Activated CD8-positive, alpha-beta memory T cell treated with anti-CD3 and anti-CD28 coated beads for 1 hour (primary cell): Measurements from ENCODE around the gene TMLHE.
"Not testable (repeated sequence)": the region's sequence is repeated elsewhere in the genome, so short reads cannot be mapped to it uniquely, and the experiment has no call there.

Experiments used
- DNase-seq, 2 donors: peaks; one replicate each; pipeline ENCODE4 v3.0.0-alpha.2; 2020; ENCODE audit warnings: low read depth in 1 of 2; ENCODE audit errors: extremely low read depth in 1 of 2

TMLHE gene

GRCh38 chrX:155612312-155613224, at the start of gene TMLHE, which contains the start of gene SPRY3:
Gene TMLHE (minus strand): TSS chrX:155612952. CDS start chrX:155545276, 67,676 bp downstream.
Gene SPRY3 (plus strand): TSS chrX:155612586.
- DNase-seq: peak in 1 of 2 donors; percentile 35

GRCh38 chrX:155662282-155662681, 49.5 kb upstream of the TMLHE start:
- DNase-seq: no peak

GRCh38 chrX:155645180-155645579, 32.4 kb upstream of the TMLHE start:
- DNase-seq: no peak

GRCh38 chrX:155643240-155643639, 30.5 kb upstream of the TMLHE start:
- no peak for DNase-seq

- DNase-seq: not testable (repeated sequence)
These were observed 28.6 kb upstream of the TMLHE start for GRCh38 chrX:155641371-155641770.

GRCh38 chrX:155637714-155638113, 25.0 kb upstream of the TMLHE start:
- no peak for DNase-seq

- DNase-seq: not testable (repeated sequence)
These were observed 22.3 kb upstream of the TMLHE start for GRCh38 chrX:155635019-155635418.

GRCh38 chrX:155632431-155633100, 19.8 kb upstream of the TMLHE start:
- no peak for DNase-seq

- not testable (repeated sequence) for DNase-seq
These were observed 7.4 kb upstream of the TMLHE start for GRCh38 chrX:155620110-155620509.

GRCh38 chrX:155615938-155616337, 3.2 kb upstream of the TMLHE start:
- DNase-seq: no peak

- DNase-seq: no peak
These were observed 1.3 kb upstream of the TMLHE start for GRCh38 chrX:155613927-155614559.

- no peak for DNase-seq
These were observed 1.4 kb downstream of the TMLHE start for GRCh38 chrX:155611302-155611701.

- no peak for DNase-seq
These were observed 19.8 kb downstream of the TMLHE start for GRCh38 chrX:155592981-155593380.

- no peak for DNase-seq
These were observed 20.4 kb downstream of the TMLHE start for GRCh38 chrX:155592331-155592730.

- no peak for DNase-seq
These were observed 35.1 kb downstream of the TMLHE start for GRCh38 chrX:155577682-155578081.

- no peak for DNase-seq
These were observed 49.7 kb downstream of the TMLHE start for GRCh38 chrX:155563099-155563498.

- no peak for DNase-seq
These were observed 67.9 kb downstream of the TMLHE start for GRCh38 chrX:155544881-155545280.

- DNase-seq: no peak
These were observed 76.9 kb downstream of the TMLHE start for GRCh38 chrX:155535866-155536265.

GRCh38 chrX:155534800-155535199, 78.0 kb downstream of the TMLHE start:
- no peak for DNase-seq

- not testable (repeated sequence) for DNase-seq
These were observed 85.7 kb downstream of the TMLHE start for GRCh38 chrX:155527023-155527422.

- DNase-seq: no peak
These were observed 98.5 kb downstream of the TMLHE start for GRCh38 chrX:155514225-155514624.
